Ascending aorta (tissue), 2 donors: ENCODE results near the gene SOX8. TPM values are rescaled to one million over a fixed set of nuclear protein-coding genes. Genes with fewer than 3 reads are reported as not detected.
"Not testable (repeated sequence)": the region's sequence is repeated elsewhere in the genome, so short reads cannot be mapped to it uniquely, and the experiment has no call there.

Source experiments
- DNase-seq, 2 donors: peaks; one replicate each; pipeline ENCODE4 v3.0.0-alpha.2; 2019; ENCODE audit warnings: low spot score in 2 of 2
- H3K27ac ChIP-seq, 2 donors: fragments of 200-600 bp; sonication (generic); one replicate each; pipeline ENCODE4 v1.5.1; 2016 to 2017; ENCODE audit warnings: mild to moderate bottlenecking in 1 of 2
- H3K27me3 ChIP-seq: fragments of 200-600 bp; sonication (generic); one replicate; pipeline ENCODE4 v1.5.1; 2017
- H3K36me3 ChIP-seq, 2 donors: fragments of 200-600 bp; sonication (generic); one replicate each; pipeline ENCODE4 v1.5.1; 2016
- H3K4me1 ChIP-seq, 2 donors: fragments of 200-600 bp; sonication (generic); one replicate each; pipeline ENCODE4 v1.5.1; 2016 to 2017; ENCODE audit warnings: mild to moderate bottlenecking in 1 of 2
- H3K4me3 ChIP-seq, 2 donors: fragments of 200-600 bp; sonication (generic); one replicate each; pipeline ENCODE4 v1.5.1; 2016 to 2017; ENCODE audit warnings: mild to moderate bottlenecking in 1 of 2
- H3K9me3 ChIP-seq, 2 donors: fragments of 200-600 bp; sonication (generic); one replicate each; pipeline ENCODE4 v1.5.1; 2016
- intact Hi-C: fragments of 100-400 bp; cut with DNase I; formaldehyde crosslinking; loops from one replicate; pipeline ENCODE4 v1.15.1; 2023
- total RNA-seq: library from RNA; depleted of rRNA; stranded (reverse); fragments of >200 nt; gene quantifications from one replicate; pipeline ENCODE4 v1.1.0, GENCODE V29; 2016
- TF ChIP-seq, protein P1 (sequence below), 3 experiments: fragments of 200-600 bp in 2 of 3; fragments of 450-650 bp in 1 of 3; sonication (generic) in 2 of 3; IDR thresholded peaks; one replicate each; pipeline ENCODE4 v1.5.1; 2016 to 2019; ENCODE audit warnings: antibody characterized with exemption in 3 of 3, mild to moderate bottlenecking in 1 of 3, moderate library complexity in 1 of 3

SOX8 gene
- total RNA-seq, 1 donor from 2014 or later = 18.9 TPM

DNA sequence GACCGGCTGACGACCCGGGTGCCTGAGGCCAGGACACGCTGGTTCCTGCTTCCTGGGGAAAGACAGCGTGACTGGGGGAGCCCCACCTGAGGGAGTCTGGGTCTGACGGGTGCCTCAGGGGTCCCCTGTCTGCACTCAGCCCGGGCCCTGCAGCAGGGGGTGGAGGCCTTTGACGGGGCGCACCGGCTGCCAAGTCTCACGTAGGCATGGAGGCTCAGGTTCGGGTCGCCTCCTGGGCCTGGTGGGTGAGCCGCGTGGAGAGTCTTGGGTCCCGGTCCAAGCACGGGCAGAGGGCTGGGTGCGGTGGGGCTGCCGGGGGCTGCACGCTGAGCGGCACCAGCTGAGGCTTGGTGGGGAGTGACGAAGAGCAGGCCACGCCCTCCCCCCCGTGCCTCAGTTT lies 40.9 kb downstream of the SOX8 start:
- Histone ChIP-seq H3K4me3 (no peak overlapping the region), H3K36me3 (no peaks in the 10 kb centered on the region), H3K27me3 (no peaks in the 10 kb centered on the region), H3K4me1 (peaks cover 0 to 4% of the 10 kb centered on the region in 2 donors), H3K27ac (no peak overlapping the region), H3K9me3 (no peaks in the 10 kb centered on the region)
- DNase-seq = no peak
- TF ChIP-seq, protein P1, sequence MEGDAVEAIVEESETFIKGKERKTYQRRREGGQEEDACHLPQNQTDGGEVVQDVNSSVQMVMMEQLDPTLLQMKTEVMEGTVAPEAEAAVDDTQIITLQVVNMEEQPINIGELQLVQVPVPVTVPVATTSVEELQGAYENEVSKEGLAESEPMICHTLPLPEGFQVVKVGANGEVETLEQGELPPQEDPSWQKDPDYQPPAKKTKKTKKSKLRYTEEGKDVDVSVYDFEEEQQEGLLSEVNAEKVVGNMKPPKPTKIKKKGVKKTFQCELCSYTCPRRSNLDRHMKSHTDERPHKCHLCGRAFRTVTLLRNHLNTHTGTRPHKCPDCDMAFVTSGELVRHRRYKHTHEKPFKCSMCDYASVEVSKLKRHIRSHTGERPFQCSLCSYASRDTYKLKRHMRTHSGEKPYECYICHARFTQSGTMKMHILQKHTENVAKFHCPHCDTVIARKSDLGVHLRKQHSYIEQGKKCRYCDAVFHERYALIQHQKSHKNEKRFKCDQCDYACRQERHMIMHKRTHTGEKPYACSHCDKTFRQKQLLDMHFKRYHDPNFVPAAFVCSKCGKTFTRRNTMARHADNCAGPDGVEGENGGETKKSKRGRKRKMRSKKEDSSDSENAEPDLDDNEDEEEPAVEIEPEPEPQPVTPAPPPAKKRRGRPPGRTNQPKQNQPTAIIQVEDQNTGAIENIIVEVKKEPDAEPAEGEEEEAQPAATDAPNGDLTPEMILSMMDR (IDR thresholded peaks at IDR 0.05) = no peak
- intact Hi-C loops = no loop called here

DNA sequence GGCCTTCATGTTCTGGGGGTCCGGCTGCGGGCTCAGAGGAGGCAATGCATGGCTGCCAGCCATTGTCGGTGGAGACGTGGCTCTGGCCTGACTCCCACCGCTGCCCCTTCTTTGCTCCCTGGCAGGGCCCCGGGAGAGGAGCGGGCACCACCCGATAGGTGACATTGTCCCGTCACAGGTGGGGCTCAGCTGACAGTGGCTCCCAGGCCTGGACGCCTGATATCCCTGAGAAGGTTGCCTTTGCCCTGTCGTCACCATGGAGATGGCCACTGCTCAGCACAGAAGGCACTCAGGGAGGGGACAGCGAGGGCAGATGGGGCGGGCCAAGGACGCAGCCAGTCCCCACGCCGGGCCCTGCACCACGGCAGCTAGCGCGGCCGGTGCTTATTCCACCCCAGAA lies 42.6 kb downstream of the SOX8 start:
- H3K36me3 ChIP-seq = no peaks in the 10 kb centered on the region
- H3K4me3 ChIP-seq = no peak overlapping the region
- H3K4me1 ChIP-seq = no peaks in the 10 kb centered on the region
- H3K9me3 ChIP-seq = no peaks in the 10 kb centered on the region
- intact Hi-C loops = no loop called here
- no peaks in the 10 kb centered on the region for H3K27me3 ChIP-seq
- TF ChIP-seq, protein P1 (IDR thresholded peaks at IDR 0.05) = no peak
- no peak overlapping the region for H3K27ac ChIP-seq
- no peak for DNase-seq

DNA sequence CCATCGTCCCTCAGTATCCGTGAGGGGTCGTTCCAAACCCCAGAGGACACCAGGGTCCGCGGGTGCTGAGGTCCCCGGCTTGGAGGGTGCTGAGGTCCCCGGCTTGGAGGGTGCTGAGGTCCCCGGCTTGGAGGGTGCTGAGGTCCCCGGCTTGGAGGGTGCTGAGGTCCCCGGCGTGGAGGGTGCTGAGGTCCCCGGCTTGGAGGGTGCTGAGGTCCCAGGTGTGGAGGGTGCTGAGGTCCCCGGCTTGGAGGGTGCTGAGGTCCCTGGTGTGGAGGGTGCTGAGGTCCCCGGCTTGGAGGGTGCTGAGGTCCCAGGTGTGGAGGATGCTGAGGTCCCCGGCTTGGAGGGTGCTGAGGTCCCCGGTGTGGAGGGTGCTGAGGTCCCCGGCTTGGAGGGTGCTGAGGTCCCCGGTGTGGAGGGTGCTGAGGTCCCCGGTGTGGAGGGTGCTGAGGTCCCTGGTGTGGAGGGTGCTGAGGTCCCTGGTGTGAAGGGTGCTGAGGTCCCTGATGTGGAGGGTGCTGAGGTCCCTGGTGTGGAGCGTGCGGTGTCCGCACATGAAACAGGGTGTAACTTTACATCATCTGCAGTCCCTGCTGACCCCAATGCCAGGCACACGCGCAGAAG lies 43.7 kb downstream of the SOX8 start:
- H3K27me3 ChIP-seq, H3K4me1 ChIP-seq, H3K36me3 ChIP-seq, DNase-seq, intact Hi-C loops, H3K4me3 ChIP-seq, H3K27ac ChIP-seq, H3K9me3 ChIP-seq: not testable (repeated sequence)

- no peaks in the 10 kb centered on the region for H3K36me3 ChIP-seq
- no peak overlapping the region for H3K27ac ChIP-seq
- intact Hi-C loops = no loop called here
- H3K4me3 ChIP-seq = no peak overlapping the region
- TF ChIP-seq, protein P1 (IDR thresholded peaks at IDR 0.05) = no peak
- no peak for DNase-seq
- no peaks in the 10 kb centered on the region for H3K9me3 ChIP-seq
- H3K4me1 ChIP-seq = no peaks in the 10 kb centered on the region
- H3K27me3 ChIP-seq = no peaks in the 10 kb centered on the region
Measured at GRCh38 chr16:1026057-1026783, 44.6 kb downstream of the SOX8 start.

DNA sequence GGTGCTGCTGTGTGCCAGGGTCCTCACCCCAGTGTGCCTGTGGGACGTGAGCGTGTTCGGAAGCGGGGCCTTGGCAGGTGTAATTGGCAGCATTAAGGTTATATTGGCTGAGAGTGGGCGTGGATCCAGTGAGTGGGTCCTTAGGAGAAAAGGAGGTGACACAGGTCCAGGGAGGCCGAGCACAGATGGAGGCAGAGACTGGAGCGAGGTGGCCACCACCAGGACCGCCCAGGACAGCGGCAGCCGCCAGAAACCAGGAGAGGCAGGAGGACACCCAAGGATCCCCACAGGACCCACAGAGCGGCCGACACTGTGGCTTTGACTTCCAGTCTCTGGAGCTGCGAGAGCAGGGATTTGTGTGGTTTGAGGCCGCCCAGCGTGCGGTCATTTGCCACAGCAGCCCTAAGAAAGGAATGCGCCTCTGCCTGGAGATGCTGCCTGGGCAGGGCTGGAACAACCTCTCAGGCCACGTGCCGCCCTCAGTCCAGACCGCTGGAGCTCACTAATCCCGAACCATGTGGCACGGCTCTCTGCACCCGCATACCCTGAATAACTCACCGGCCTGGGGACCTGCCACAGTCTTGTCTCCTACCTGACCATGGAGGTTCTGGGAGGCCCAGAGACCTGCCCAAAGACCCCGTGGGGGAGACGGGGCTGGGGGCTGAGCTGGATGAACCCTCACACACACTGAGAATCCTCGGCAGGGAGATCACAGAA lies 45.4 kb downstream of the SOX8 start:
- Histone ChIP-seq H3K27me3 (no peaks in the 10 kb centered on the region), H3K27ac (no peak overlapping the region), H3K36me3 (no peaks in the 10 kb centered on the region), H3K4me1 (no peaks in the 10 kb centered on the region), H3K9me3 (no peaks in the 10 kb centered on the region), H3K4me3 (no peak overlapping the region)
- intact Hi-C loops = no loop called here
- DNase-seq = no peak
- TF ChIP-seq, protein P1 (IDR thresholded peaks at IDR 0.05) = no peak

- no peaks in the 10 kb centered on the region for H3K27me3 ChIP-seq
- no peak for DNase-seq
- no peaks in the 10 kb centered on the region for H3K9me3 ChIP-seq
- TF ChIP-seq, protein P1 (IDR thresholded peaks at IDR 0.05) = no peak
- H3K4me3 ChIP-seq = no peak overlapping the region
- intact Hi-C loops = no loop called here
- no peaks in the 10 kb centered on the region for H3K4me1 ChIP-seq
- H3K27ac ChIP-seq = no peak overlapping the region
- H3K36me3 ChIP-seq = no peaks in the 10 kb centered on the region
Measured at GRCh38 chr16:1027501-1027815, 45.9 kb downstream of the SOX8 start.
